Activated CD8-positive, alpha-beta T cell treated with anti-CD3 and anti-CD28 coated beads for 36 hours (primary cell): ENCODE data around the gene MKS1. TPM values are rescaled to one million over a fixed set of nuclear protein-coding genes. Genes with fewer than 3 reads are reported as not detected.

Source experiments
- ATAC-seq: fragments of 200-7000 bp; cut with Tn5 transposase; one replicate; pipeline ENCODE4 v1.10.0; 2021; ENCODE audit warnings: mild to moderate bottlenecking, moderate library complexity
- CTCF ChIA-PET: fragments of 350-600 bp; sonication (Branson Sonifier 250); formaldehyde crosslinking; loops from one replicate; lab custom pipeline; 2021; ENCODE audit warnings: antibody characterized with exemption; lab: Charles Lee
- POLR2A ChIA-PET: fragments of 350-600 bp; sonication (Branson Sonifier 250); formaldehyde crosslinking; loops from one replicate; lab custom pipeline; 2021; ENCODE audit warnings: antibody characterized with exemption; lab: Charles Lee
- DNase-seq: peaks from one replicate; pipeline ENCODE4 v3.0.0-alpha.2; 2020
- H3K27ac Mint-ChIP-seq: one replicate; pipeline ENCODE4 v1.8.0; 2021; ENCODE audit warnings: mild to moderate bottlenecking, mixed read lengths
- H3K27me3 Mint-ChIP-seq: one replicate; pipeline ENCODE4 v1.8.0; 2021; ENCODE audit warnings: mixed read lengths
- H3K36me3 Mint-ChIP-seq: one replicate; pipeline ENCODE4 v1.8.0; 2021; ENCODE audit warnings: low read depth, mixed read lengths
- H3K4me1 Mint-ChIP-seq: one replicate; pipeline ENCODE4 v1.8.0; 2021; ENCODE audit warnings: low read depth, mixed read lengths
- H3K4me3 Mint-ChIP-seq: one replicate; pipeline ENCODE4 v1.8.0; 2021; ENCODE audit warnings: mild to moderate bottlenecking, moderate library complexity, mixed read lengths
- H3K9me3 Mint-ChIP-seq: one replicate; pipeline ENCODE4 v1.8.0; 2021; ENCODE audit warnings: mixed read lengths
- intact Hi-C: fragments of 100-400 bp; cut with micrococcal nuclease; formaldehyde crosslinking; loops from one replicate; pipeline ENCODE4 v1.10.0; 2022
- total RNA-seq, 2 experiments: library from RNA; stranded (reverse); gene quantifications; one replicate each; pipeline ENCODE4 v1.2.3, GENCODE V29; 2021
- TF ChIP-seq, protein P1 (sequence below): fragments of 200-600 bp; IDR thresholded peaks from one replicate; pipeline ENCODE4 v1.8.0; 2022; ENCODE audit warnings: antibody characterized with exemption, mild to moderate bottlenecking

The MKS1 gene
- total RNA-seq, 2 experiments from 2014 or later: 20.7 to 24.8 TPM

DNA sequence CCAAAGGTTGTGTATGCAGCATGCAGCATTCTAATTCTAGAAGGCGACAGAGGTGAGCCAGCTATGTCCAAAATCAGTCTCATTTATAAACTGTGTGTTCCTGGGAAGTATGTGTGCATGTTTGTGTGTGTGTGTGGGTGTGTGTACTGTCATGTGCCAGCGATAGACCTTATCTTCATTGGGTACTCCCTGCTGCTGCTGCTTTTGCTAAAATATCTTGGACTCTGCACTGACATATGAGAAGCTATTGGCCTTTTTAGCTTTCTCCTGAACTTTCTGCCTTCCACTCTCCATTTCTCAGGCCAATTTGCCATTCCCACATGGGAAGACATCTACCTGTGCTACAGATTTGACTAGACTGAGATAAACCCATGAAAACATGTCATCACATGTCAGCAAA, 17.3 kb upstream of the MKS1 start:
- intact Hi-C loops: no loop called here
- TF ChIP-seq, protein P1, sequence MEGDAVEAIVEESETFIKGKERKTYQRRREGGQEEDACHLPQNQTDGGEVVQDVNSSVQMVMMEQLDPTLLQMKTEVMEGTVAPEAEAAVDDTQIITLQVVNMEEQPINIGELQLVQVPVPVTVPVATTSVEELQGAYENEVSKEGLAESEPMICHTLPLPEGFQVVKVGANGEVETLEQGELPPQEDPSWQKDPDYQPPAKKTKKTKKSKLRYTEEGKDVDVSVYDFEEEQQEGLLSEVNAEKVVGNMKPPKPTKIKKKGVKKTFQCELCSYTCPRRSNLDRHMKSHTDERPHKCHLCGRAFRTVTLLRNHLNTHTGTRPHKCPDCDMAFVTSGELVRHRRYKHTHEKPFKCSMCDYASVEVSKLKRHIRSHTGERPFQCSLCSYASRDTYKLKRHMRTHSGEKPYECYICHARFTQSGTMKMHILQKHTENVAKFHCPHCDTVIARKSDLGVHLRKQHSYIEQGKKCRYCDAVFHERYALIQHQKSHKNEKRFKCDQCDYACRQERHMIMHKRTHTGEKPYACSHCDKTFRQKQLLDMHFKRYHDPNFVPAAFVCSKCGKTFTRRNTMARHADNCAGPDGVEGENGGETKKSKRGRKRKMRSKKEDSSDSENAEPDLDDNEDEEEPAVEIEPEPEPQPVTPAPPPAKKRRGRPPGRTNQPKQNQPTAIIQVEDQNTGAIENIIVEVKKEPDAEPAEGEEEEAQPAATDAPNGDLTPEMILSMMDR: no peak
- Mint-ChIP-seq H3K27ac (no peak overlapping the region), H3K4me3 (no peak overlapping the region), H3K9me3 (no peaks in the 10 kb centered on the region), H3K27me3 (peaks cover 34% of the 10 kb centered on the region), H3K4me1 (peaks cover 7% of the 10 kb centered on the region), H3K36me3 (no peaks in the 10 kb centered on the region)
- POLR2A ChIA-PET: interaction anchor here (1.1 to 1.6 kb wide), 3 partner anchors 12 to 66 kb away, joined by 3 to 5 read pairs (median 3); no protein-coding TSS in a partner anchor
- DNase-seq (no peak), ATAC-seq (no peak)
- CTCF ChIA-PET: interaction anchor here (0.9 to 3.8 kb wide), 9 partner anchors 10 to 403 kb away, joined by 3 to 26 read pairs (median 4); no protein-coding TSS in a partner anchor

DNA sequence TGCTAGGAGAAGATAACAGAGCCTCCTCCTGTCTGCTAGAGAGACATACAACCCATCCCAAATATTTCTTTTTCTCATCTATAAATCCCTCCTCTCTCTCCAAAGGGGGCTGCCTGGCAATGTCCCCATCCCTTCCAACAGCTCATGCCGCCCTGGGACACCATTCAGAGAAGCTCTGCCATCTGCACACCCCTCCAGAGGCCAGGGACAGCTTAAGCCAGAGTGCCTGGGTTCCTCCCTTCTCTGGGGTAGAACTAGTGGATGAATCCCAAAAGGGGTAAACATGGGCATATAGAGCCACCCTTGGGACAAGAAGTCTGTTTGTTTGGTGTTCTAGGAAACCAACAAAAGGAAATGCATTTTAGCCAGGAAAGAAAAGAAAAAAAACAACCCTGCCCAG, 16.8 kb upstream of the MKS1 start:
- no peaks in the 10 kb centered on the region for H3K9me3 Mint-ChIP-seq
- H3K27me3 Mint-ChIP-seq: peaks cover 36% of the 10 kb centered on the region
- peaks cover 7% of the 10 kb centered on the region for H3K4me1 Mint-ChIP-seq
- CTCF ChIA-PET: interaction anchor here (0.9 to 3.8 kb wide), 9 partner anchors 10 to 403 kb away, joined by 3 to 26 read pairs (median 4); no protein-coding TSS in a partner anchor
- intact Hi-C loops: no loop called here
- no peak for DNase-seq
- POLR2A ChIA-PET: interaction anchor here (1.1 to 1.6 kb wide), 3 partner anchors 11 to 66 kb away, joined by 3 to 5 read pairs (median 3); no protein-coding TSS in a partner anchor
- no peak overlapping the region for H3K4me3 Mint-ChIP-seq
- no peak overlapping the region for H3K27ac Mint-ChIP-seq
- TF ChIP-seq, protein P1: no peak
- no peak for ATAC-seq
- H3K36me3 Mint-ChIP-seq: no peaks in the 10 kb centered on the region

- POLR2A ChIA-PET: no interaction called here
- no peak for ATAC-seq
- Mint-ChIP-seq H3K9me3 (no peaks in the 10 kb centered on the region), H3K27ac (no peak overlapping the region), H3K4me3 (no peak overlapping the region), H3K36me3 (no peaks in the 10 kb centered on the region), H3K27me3 (peaks cover 27% of the 10 kb centered on the region), H3K4me1 (peaks cover 7% of the 10 kb centered on the region)
- intact Hi-C loops: no loop called here
- CTCF ChIA-PET: no interaction called here
- TF ChIP-seq, protein P1: no peak
- no peak for DNase-seq
Observed at GRCh38 chr17:58234512-58234911, 15.5 kb upstream of the MKS1 start.

DNA sequence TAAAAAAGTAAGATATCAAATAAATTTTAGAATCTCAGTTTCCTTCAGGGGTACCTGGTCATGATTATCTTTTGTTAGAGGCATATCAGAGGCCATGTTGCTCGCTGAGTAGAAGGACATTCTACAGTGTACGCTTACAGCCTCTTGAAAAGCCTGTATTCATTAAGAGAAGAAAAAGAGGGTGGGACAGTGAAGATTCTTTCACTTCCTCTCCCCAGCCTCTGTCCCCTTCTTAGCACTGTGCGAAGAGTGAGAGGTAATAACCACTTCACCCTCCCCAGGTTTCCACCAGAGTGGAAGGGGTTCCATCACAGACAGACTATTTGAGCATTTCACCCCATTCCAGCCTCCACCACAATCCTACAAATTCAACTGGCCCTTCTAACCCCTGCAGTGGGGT, 14.5 kb upstream of the MKS1 start:
- Mint-ChIP-seq H3K9me3 (no peaks in the 10 kb centered on the region), H3K4me3 (no peak overlapping the region), H3K27ac (no peak overlapping the region), H3K36me3 (no peaks in the 10 kb centered on the region), H3K27me3 (peaks cover 24% of the 10 kb centered on the region), H3K4me1 (peaks cover 7% of the 10 kb centered on the region)
- POLR2A ChIA-PET: no interaction called here
- intact Hi-C loops: no loop called here
- TF ChIP-seq, protein P1: no peak
- no peak for ATAC-seq
- CTCF ChIA-PET: no interaction called here
- no peak for DNase-seq

- Mint-ChIP-seq H3K4me3 (no peak overlapping the region), H3K36me3 (no peaks in the 10 kb centered on the region), H3K4me1 (peaks cover 7% of the 10 kb centered on the region), H3K27me3 (peaks cover 27% of the 10 kb centered on the region), H3K9me3 (no peaks in the 10 kb centered on the region), H3K27ac (no peak overlapping the region)
- intact Hi-C loops: no loop called here
- ATAC-seq: peak; percentile 89
- TF ChIP-seq, protein P1: no peak
- ChIA-PET CTCF (interaction anchor here (0.7 to 1.2 kb wide), 5 partner anchors 9 to 120 kb away, joined by 3 read pairs; no protein-coding TSS in a partner anchor), POLR2A (no interaction called here)
- DNase-seq: peak; percentile 64
Observed at GRCh38 chr17:58232707-58233156, 13.7 kb upstream of the MKS1 start.
